Breast epithelium (tissue), 4 donors: ENCODE data around the gene CHRD. TPM values are rescaled to one million over a fixed set of nuclear protein-coding genes. Genes with fewer than 3 reads are reported as not detected.

Experiments
- DNase-seq, 2 donors: peaks; one replicate each; pipeline ENCODE4 v3.0.0-alpha.2; 2019; ENCODE audit warnings: low spot score in 2 of 2
- H3K27ac ChIP-seq, 2 donors: fragments of 200-600 bp; sonication (generic) in 1 of 2; one replicate each; pipeline ENCODE4 v1.5.1; 2016 to 2019; ENCODE audit warnings: mild to moderate bottlenecking in 1 of 2
- H3K27me3 ChIP-seq, 2 donors: fragments of 200-600 bp; sonication (generic) in 1 of 2; one replicate each; pipeline versions ENCODE4 v1.5.1 to v1.6.0; 2017 to 2019; ENCODE audit warnings: control low read depth in 1 of 2, mild to moderate bottlenecking in 1 of 2
- H3K36me3 ChIP-seq: fragments of 200-600 bp; one replicate; pipeline ENCODE4 v1.5.1; 2019
- H3K4me1 ChIP-seq, 2 donors: fragments of 200-600 bp; sonication (generic); one replicate each; pipeline ENCODE4 v1.5.1; 2016 to 2019; ENCODE audit warnings: control low read depth in 1 of 2
- H3K4me3 ChIP-seq, 3 donors: fragments of 200-600 bp; sonication (generic); 1 replicate in 2 of 3; 2 replicates in 1 of 3; pipeline ENCODE4 v1.5.1; 2016 to 2019; ENCODE audit warnings: mild to moderate bottlenecking in 3 of 3, moderate library complexity in 2 of 3
- H3K9me3 ChIP-seq, 2 donors: fragments of 200-600 bp; sonication (generic) in 1 of 2; one replicate each; pipeline ENCODE4 v1.5.1; 2016 to 2019; ENCODE audit warnings: control low read depth in 1 of 2
- POLR2A ChIP-seq: fragments of 450-650 bp; IDR thresholded peaks from one replicate; pipeline ENCODE4 v1.6.1; 2016; ENCODE audit warnings: antibody characterized with exemption, mild to moderate bottlenecking, moderate library complexity
- POLR2AphosphoS5 ChIP-seq, 3 donors: sonication (generic); formaldehyde crosslinking; IDR thresholded peaks; one replicate each; pipeline ENCODE4 v1.6.1; 2017; ENCODE audit warnings: antibody characterized with exemption in 3 of 3
- intact Hi-C: fragments of 100-400 bp; cut with DNase I; formaldehyde crosslinking; loops from one replicate; pipeline ENCODE4 v1.15.1; 2023; ENCODE audit warnings: low total_unique reads
- total RNA-seq, 3 donors: library from RNA; depleted of rRNA; stranded (reverse); fragments of >200 nt; gene quantifications; one replicate each; pipeline ENCODE4 v1.1.0, GENCODE V29; 2016
- TF ChIP-seq, protein P1 (sequence below), 3 donors: fragments of 450-650 bp; IDR thresholded peaks; one replicate each; pipeline ENCODE4 v1.5.1; 2016 to 2017; ENCODE audit warnings: antibody characterized with exemption in 3 of 3, mild to moderate bottlenecking in 3 of 3, moderate library complexity in 3 of 3

CHRD gene
- total RNA-seq, 3 donors from 2014 or later = 9.6 to 20.3 (median 12.1) TPM

DNA sequence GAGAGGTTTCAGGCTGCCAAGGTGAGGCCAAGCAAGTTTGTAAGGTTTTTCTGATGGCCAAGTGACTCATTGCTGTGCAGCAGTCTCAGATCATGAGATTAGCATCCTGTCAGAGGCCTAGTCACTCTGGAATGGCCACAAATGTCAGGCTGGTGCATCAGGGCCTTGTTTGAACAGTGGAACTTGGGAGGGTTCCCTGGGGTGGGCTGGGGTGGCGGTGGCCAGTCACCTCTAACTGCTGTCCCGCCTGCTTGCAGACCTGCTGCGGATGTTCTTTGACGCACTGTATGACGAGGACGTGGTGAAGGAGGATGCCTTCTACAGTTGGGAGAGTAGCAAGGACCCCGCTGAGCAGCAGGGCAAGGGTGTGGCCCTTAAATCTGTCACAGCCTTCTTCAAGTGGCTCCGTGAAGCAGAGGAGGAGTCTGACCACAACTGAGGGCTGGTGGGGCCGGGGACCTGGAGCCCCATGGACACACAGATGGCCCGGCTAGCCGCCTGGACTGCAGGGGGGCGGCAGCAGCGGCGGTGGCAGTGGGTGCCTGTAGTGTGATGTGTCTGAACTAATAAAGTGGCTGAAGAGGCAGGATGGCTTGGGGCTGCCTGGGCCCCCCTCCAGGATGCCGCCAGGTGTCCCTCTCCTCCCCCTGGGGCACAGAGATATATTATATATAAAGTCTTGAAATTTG, 45.2 kb upstream of the CHRD start:
- TF ChIP-seq, protein P1, sequence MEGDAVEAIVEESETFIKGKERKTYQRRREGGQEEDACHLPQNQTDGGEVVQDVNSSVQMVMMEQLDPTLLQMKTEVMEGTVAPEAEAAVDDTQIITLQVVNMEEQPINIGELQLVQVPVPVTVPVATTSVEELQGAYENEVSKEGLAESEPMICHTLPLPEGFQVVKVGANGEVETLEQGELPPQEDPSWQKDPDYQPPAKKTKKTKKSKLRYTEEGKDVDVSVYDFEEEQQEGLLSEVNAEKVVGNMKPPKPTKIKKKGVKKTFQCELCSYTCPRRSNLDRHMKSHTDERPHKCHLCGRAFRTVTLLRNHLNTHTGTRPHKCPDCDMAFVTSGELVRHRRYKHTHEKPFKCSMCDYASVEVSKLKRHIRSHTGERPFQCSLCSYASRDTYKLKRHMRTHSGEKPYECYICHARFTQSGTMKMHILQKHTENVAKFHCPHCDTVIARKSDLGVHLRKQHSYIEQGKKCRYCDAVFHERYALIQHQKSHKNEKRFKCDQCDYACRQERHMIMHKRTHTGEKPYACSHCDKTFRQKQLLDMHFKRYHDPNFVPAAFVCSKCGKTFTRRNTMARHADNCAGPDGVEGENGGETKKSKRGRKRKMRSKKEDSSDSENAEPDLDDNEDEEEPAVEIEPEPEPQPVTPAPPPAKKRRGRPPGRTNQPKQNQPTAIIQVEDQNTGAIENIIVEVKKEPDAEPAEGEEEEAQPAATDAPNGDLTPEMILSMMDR (IDR thresholded peaks at IDR 0.05) = no peak
- TF ChIP-seq POLR2A (no peak), POLR2AphosphoS5 (IDR thresholded peaks at IDR 0.05) (no peak)
- intact Hi-C loops = no loop called here
- peak overlapping the region; percentile 98 for H3K27ac ChIP-seq
- H3K4me3 ChIP-seq = no peak overlapping the region
- DNase-seq = no peak
- H3K9me3 ChIP-seq = no peaks in the 10 kb centered on the region
- H3K36me3 ChIP-seq = peaks cover 5% of the 10 kb centered on the region
- peaks cover 8 to 11% of the 10 kb centered on the region in 2 donors for H3K4me1 ChIP-seq
- H3K27me3 ChIP-seq = no peaks in the 10 kb centered on the region

DNA sequence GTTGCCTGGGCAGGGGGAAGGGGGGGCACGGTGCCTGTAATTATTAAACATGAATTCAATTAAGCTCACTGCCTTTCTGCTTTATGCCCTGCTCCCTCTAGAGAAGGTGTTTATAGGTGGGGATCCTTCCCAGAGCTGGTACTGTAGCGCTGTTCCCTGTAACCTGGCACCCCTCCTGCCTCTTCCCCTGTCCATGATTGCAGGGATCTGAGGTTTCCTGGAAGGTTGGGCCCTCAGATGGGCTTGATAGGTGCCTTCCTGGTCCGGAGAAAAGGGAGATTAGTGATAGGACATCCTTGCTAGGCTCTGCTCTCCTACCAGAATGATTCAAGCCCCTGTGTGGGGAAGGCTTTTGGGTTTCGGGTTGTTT, 44.6 kb upstream of the CHRD start:
- DNase-seq = no peak
- TF ChIP-seq POLR2AphosphoS5 (IDR thresholded peaks at IDR 0.05) (no peak), POLR2A (no peak)
- TF ChIP-seq, protein P1 (IDR thresholded peaks at IDR 0.05) = no peak
- Histone ChIP-seq H3K27me3 (no peaks in the 10 kb centered on the region), H3K4me1 (peaks cover 8 to 11% of the 10 kb centered on the region in 2 donors), H3K36me3 (peaks cover 5% of the 10 kb centered on the region), H3K27ac (peak overlapping the region; percentile 98), H3K4me3 (peak overlapping the region; percentile 83 to 87 (median 84)), H3K9me3 (no peaks in the 10 kb centered on the region)
- intact Hi-C loops = no loop called here

DNA sequence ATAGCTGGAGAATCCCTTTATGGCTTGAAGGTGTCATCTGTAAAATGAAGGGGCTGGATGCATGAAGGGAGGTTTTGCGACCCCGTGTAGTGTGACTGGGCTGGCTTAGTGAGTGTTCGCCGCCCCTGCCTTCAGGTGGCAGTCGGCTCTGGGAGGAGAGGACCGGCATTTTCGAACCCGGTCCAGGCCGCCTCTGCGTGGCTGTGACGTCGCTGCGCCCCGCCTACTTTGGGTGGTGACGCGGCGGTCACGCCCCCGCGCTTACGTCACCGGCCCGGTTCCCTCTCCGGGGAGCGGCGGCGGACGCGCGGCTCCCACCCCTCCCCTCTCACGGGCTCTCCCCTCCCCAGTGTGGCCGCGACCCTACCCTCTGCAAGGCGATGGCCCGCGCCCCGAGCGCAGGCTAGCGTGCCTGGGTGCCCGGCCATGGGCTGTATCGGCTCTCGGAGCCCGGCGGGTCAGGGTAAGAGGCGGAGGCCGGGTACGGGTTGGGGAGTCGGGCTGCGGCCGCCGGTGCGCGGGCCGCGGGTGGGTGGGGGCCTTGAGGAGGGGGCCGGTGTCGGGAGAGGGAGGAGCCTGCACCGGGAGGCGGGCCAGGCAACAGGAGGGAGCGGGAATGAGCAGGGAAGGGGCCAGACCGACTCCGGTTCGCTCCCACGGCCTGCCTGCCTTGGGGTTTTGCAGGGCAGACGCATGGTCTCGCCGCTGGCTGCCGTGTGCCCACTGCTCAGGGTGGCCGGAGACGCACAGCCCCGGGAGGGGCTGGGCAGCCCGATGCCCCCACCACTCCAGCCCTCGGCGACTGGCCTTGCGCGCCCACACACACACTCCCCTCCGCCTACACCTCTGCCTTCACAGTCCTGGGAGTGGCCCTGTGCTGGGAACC, 44.0 kb upstream of the CHRD start:
- Histone ChIP-seq H3K27ac (peak overlapping the region; percentile 98), H3K9me3 (no peaks in the 10 kb centered on the region), H3K27me3 (no peaks in the 10 kb centered on the region), H3K4me3 (peak overlapping the region; percentile 83 to 87 (median 84)), H3K36me3 (peaks cover 5% of the 10 kb centered on the region), H3K4me1 (peaks cover 8 to 11% of the 10 kb centered on the region in 2 donors)
- intact Hi-C loops = no loop called here
- TF ChIP-seq, protein P1 (IDR thresholded peaks at IDR 0.05) = no peak
- TF ChIP-seq POLR2A = peak; percentile 55
- TF ChIP-seq POLR2AphosphoS5 (IDR thresholded peaks at IDR 0.05) = peak in 2 of 3 donors; percentile 60 to 93
- peak; percentile 76 to 85 for DNase-seq

DNA sequence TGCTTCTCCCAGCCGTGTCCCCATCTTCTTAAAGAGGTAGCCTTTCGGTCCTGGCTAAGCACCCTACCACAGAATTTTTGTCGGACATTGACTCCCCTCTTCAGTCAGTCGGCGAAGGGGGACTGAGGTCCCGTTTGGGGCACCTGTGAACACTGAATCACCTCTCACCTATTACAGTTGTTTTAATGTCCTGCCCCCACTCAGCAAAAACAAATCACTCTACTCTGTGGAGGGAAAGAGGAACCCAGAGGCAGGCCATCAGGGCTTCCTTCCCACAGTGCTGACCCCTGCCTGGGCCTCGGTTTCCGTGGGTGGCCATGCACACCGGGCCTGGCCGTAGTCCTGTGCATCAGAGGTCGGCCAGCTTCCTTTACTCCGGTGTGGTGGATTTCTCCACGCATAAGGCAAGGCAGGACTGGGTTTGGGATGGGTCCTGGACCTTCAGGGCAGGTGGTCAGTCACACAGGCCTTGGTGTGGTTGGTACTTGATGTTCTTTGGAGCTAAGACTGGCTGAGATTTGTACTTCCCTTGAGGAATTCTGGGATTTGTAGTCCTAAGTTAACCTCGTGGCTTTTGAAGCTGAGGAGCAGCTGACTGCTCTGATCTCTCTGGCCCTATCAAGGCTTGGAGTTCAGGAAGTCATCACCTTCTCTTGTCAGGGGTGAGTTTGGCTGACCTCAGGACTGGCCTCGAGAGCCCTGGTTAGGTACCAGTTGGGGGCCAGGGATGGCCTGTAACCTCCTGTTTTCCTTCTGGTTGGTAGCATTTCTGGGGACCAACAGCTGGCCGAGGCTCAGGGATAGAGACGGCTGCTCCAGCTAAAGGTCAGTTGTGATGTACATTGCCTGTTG, 43.1 kb upstream of the CHRD start:
- Histone ChIP-seq H3K4me3 (peak overlapping the region; percentile 83 to 87 (median 84)), H3K36me3 (peaks cover 5% of the 10 kb centered on the region), H3K4me1 (peaks cover 8 to 11% of the 10 kb centered on the region in 2 donors), H3K27me3 (no peaks in the 10 kb centered on the region), H3K9me3 (no peaks in the 10 kb centered on the region), H3K27ac (peak overlapping the region; percentile 98)
- intact Hi-C loops = no loop called here
- DNase-seq = no peak
- TF ChIP-seq POLR2A (no peak), POLR2AphosphoS5 (IDR thresholded peaks at IDR 0.05) (peak in 1 of 3 donors; percentile 21)

DNA sequence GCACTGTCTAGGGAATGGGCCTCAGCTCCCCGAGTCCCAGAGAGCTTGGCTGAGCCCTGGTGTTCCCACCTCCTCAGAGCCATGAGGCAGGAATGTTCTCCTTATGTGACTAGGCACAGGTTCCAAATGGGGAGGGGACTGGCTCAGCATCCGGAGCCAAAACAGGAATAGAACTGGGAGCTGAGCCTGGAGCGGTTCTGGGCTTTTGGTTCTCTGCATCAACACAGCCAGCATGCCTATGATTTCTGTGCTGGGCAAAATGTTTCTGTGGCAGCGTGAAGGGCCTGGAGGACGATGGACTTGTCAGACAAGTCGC, 42.5 kb upstream of the CHRD start, which contains the start of gene FAM131A:
Gene FAM131A, plus strand, starts transcription at position 202 of the 316 bp plus-strand sequence. Its CDS starts 31 bp downstream, at position 233.
- Histone ChIP-seq H3K4me1 (peaks cover 8 to 11% of the 10 kb centered on the region in 2 donors), H3K4me3 (peak within 1 kb of the TSS; percentile 83 to 87 (median 84)), H3K36me3 (peaks cover 5% of the 10 kb centered on the region), H3K27ac (peak within 1 kb of the TSS; percentile 98), H3K27me3 (no peaks in the 10 kb centered on the region), H3K9me3 (no peaks in the 10 kb centered on the region)
- peak in 1 of 3 donors; percentile 21 for TF ChIP-seq POLR2AphosphoS5 (IDR thresholded peaks at IDR 0.05)
- TF ChIP-seq, protein P1 (IDR thresholded peaks at IDR 0.05) = no peak
- intact Hi-C loops = no loop called here
- peak in 1 of 2 donors; percentile 72 for DNase-seq
